GM18502 (cell line): ENCODE data around the gene ARID2.

Source experiments
- ATAC-seq: cut with Tn5 transposase; IDR thresholded peaks from one replicate; pipeline ENCODE4 v1.9.1; 2021; ENCODE audit warnings: mild to moderate bottlenecking; ENCODE audit not compliant: unreplicated experiment, poor library complexity

The ARID2 gene

GRCh38 chr12:45915405-45915804, 185.9 kb downstream of the ARID2 start:
- no peak for ATAC-seq

DNA sequence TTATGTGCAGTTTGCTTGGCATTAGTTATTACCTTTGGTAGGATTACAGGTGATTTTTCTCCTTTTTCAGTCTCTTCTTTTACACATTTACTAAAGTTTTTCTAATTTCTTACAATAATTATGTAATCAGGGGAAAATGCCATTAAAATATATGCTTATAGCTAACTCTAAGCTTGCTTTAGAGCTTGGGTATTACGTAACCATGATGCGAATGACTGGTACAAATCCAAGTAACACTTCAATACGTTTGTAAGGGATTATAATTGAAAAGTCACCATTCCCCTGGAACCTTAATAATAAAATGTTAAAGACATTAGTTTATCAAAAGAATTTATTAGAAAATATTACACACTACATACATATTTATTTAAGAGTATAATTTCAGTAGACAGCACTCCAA, 189.3 kb downstream of the ARID2 start:
- ATAC-seq, result no peak

- no peak for ATAC-seq
These were observed 198.8 kb downstream of the ARID2 start for GRCh38 chr12:45928309-45928708.

DNA sequence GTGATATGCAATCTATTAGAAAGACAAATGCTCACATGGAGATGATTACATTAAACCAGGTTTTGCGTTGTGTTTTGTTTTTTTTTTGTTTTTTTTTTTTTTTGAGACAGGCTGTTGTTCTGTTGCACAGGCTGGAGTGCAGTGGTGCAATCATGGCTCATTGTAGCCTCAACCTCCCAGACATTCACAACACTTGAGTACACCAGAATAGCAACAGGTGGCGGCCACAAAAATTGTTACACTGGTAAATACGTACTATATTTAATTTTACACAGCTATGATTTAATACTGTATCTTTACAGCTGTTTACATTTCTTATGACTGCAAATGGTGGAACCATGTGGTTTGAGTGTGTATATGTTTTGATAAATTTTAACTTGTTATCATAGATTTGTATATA, 200.9 kb downstream of the ARID2 start:
- no peak for ATAC-seq

- no peak for ATAC-seq
These were observed 204.0 kb downstream of the ARID2 start for GRCh38 chr12:45933504-45933903.

GRCh38 chr12:45934956-45935355, 205.4 kb downstream of the ARID2 start:
- no peak for ATAC-seq

GRCh38 chr12:45938566-45938965, 209.1 kb downstream of the ARID2 start:
- no peak for ATAC-seq

- no peak for ATAC-seq
These were observed 210.3 kb downstream of the ARID2 start for GRCh38 chr12:45939759-45940158.

GRCh38 chr12:45944771-45945170, 215.3 kb downstream of the ARID2 start:
- no peak for ATAC-seq

- no peak for ATAC-seq
These were observed 216.9 kb downstream of the ARID2 start for GRCh38 chr12:45946435-45946834.

DNA sequence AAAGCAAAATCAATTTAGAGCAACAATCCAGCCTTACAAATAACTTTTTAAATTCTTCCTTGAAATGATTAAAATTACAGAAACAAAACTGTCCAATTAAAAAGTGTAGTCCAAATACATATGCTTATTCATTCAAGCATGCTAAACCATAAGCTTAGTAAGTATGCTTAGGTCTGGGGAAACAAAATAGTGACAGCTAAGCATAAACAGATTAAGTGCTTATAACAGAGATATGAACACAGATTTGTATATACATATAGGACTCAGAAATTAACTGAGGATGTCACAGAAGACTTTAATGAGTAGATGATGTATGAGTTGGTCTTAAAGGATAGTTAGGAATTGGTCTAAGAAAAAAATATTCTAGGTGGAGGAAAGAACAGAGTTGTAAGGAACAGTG, 219.0 kb downstream of the ARID2 start:
- no peak for ATAC-seq
